HG03521 (cell line): ENCODE measurements around the gene ANK3.

ENCODE experiments used
- ATAC-seq: cut with Tn5 transposase; IDR thresholded peaks from one replicate; pipeline ENCODE4 v1.9.1; 2021; ENCODE audit warnings: mild to moderate bottlenecking, moderate library complexity; ENCODE audit not compliant: unreplicated experiment

Gene ANK3

DNA sequence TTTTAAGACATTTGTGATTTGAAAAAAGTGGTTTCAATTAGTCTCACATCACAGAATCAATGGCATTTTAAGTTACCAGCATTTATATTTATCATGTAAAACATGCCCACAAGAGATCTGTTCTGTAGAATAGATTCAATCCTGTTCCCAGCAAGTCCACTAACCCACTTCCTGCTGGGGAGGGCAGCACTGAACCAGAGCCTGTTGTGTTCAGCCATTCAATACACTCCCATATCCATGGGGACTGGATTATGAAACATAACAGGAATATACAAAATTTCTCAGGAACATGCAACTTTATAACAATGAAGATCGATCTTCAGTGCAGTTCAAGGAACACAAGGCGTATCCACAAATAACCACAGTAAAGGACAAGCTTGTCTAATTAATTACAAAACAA is 24.4 kb upstream of the ANK3 start:
- ATAC-seq, result no peak

DNA sequence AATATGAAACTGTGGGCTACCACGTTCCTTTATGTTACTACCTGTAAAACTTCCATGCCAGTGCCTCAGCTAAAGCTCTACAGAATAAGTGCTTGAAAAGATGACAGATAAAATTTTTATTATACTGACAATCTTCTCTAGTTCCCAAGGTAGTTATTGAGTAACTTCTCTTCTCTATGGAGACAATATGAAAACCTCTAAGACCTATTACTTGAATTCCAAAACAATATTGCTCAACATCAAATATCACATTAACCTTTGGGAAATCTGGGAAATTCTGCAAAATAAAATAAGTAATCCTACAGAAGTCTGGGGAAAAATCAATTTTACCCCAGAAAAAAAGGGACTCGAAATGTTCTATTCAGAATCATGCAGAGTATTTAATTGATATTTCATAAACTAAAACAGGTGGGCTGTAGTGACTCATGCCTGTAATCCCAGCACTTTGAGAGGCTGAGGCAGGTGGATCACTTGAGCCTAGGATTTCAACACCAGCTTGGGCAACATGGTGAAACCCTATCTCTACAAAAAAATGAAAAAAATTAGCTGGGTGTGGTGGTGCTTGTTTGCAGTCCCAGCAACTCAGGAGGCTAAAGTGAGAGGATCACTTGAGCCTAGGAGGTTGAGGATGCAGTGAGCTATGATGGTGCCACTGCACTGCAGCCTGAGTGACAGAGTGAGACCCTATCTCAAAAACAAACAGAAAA is 23.8 kb upstream of the ANK3 start:
- ATAC-seq, result no peak

DNA sequence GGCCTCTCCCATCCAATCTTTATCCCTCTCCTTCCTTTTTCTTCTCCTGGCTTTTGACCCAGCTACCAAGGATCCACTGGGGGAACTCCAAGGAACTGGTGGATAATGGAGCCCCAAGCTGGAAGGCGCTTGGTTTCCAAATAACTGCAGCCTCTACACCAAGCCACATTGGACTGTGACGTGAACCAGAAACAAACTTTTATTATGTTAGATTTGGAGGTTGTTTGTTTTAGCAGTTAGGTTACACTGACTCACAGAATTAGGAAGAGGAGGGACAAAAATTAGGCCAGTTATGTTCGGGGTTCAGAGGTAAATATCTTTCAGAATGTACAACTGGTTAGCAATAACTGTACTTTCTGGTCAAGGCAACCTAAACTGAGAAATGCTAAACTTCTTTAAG is 21.3 kb upstream of the ANK3 start:
- no peak for ATAC-seq

DNA sequence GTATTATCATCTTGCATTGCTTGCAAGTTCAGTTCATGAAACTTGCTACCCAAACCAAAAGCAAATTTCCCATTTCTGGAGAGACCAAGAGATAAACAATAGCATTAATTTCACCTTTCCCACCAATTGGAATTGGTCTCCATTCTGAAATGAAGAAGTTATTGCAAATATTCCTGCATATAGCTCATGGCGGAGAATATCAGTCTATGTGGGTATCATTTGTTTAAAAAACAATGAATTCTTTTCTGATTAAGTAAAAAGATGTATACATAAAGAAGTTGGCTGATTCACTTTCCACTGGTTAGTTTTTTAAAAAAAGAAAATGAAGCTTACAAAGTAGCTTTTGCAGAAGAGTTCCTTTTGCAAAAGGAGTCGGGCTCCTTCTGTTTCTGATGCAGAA is 19.5 kb upstream of the ANK3 start:
- no peak for ATAC-seq

DNA sequence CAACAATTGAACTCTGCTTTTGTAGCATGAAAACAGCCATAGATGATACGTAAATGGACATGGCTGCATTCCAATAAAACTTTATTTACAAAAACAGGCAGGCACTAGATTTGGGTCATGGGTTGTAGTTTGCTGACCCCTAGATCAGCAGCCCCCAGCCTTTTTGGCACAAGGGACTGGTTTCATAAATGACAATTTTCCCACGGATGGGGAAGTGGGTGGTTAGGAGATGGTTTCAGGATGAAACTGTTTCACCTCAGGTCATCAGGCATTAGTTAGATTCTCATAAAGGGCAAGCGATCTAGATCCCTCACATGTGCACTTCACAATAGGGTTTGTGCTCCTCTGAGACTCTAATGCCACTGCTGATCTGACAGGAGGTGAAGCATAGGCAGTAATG is 16.5 kb upstream of the ANK3 start:
- no peak for ATAC-seq

- no peak for ATAC-seq
Measured at GRCh38 chr10:60405172-60405571, 15.5 kb upstream of the ANK3 start.

DNA sequence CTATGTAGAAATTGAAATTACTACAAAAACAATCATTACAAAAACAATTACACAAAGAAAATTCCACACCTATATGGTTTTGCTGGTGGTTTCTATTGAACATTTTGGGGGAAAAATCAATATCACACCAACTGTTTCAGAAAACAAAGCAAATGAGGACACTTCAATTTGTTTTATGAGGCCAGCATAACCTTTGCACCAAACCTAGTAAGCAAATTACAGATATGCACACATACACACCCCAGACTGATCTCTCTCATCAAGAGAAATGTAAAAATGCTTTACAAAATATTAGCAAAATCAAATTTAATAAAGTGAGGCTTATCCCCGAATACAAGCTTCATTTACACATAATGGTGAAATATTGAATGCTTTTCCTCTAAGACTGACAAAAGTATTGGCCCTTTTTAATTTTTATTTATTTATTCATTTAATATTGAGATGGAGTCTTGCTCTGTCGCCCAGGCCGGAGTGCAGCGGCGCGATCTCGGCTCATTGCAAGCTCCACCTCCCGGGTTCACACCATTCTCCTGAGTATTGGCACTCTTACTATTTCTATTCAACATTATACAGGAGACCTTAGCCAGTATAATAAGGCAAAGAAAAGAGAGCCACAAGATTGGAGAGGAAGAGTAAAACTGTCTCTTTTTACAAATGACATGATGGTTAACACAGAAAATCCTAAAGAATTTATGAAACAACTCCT is 13.6 kb upstream of the ANK3 start:
- no peak for ATAC-seq

- ATAC-seq, result no peak
Measured at GRCh38 chr10:60400366-60400765, 10.7 kb upstream of the ANK3 start.

GRCh38 chr10:60399328-60399727 is 9.7 kb upstream of the ANK3 start:
- no peak for ATAC-seq

DNA sequence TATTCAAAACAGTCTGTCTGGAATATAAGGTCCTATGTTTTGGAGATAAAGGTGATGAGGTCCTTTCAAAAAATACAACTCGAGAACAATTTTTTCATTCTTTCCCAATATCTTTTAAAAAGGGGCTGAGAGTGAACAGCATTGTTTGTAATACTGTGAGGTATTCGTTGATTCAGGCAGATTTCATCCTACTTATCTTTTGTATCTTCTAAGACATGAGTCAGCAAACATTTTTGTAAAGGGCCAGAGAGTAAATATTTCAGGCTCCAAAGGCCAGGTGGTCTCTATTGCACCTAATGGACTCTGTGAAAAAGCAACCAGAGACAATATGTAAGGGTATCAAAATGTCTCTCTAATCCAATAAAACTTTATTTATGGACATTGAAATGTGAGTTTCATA is 8.1 kb upstream of the ANK3 start:
- no peak for ATAC-seq

DNA sequence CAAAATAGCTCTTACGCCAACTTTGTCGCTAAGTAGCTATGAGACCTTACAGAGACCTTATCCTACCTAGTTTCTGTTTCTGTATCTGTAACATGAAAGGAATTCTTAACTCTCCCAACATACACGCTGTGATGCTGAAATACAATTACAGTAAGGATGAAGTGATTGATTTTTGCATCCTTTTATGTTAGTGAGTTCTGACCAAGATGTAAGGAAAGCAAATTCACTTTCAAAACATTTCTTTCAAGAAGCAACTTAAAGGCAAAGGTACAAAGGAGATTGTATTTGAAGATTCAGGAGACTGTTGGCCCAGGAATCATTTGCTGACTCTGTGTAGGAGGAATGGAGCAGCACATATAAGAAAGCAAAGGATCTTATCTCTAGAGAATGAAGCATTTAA is 7.1 kb upstream of the ANK3 start:
- ATAC-seq, result no peak

GRCh38 chr10:60395711-60396110 is 6.0 kb upstream of the ANK3 start:
- ATAC-seq, result no peak

- ATAC-seq, result no peak
Measured at GRCh38 chr10:60394446-60394845, 4.8 kb upstream of the ANK3 start.

GRCh38 chr10:60390224-60390626 is 550 bp upstream of the ANK3 start:
- no peak for ATAC-seq

- ATAC-seq, result no peak
Measured at GRCh38 chr10:60388709-60389301, 870 bp downstream of the ANK3 start.

DNA sequence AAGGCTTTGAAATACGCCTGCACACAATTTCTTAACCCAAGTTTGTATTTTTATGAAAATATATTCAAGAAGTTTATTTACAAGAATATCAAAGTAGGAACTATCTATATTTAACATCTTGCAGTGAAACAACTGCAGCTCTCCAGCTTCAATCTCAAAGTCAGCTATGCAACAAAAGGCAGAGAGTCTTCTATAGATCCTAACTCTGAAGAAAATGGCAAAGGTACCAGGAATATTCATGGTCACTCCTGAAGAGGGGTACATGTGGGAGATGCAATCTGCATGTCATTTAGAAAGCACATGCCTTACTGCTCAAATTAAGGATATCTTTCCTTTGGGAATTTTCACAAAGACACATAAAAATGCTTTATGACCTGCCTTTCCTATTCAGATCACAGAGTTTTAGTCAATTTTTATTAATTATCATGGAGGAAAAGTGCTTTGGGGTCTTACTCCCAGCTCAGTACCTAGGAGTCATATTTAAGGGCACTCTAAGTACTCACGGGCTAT is 1.5 kb downstream of the ANK3 start:
- no peak for ATAC-seq

DNA sequence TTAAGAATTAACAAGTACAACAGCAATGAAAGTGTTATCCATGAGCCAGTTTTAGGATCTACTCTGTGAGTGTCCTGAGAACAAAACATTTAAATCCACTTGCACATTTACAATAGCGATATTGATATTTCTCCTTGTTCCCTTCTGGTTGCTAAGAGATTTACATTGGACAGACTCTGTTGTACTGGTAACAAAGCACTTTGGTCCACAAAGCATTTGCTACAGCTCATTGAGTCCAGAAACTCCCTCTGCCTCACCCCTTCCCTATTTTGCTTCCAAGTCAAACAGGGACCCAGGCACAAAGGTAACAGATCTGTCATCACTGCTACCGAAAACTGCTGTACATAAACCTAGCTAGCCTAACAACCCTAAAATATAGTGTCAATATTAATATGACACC is 2.1 kb downstream of the ANK3 start:
- ATAC-seq, result no peak

DNA sequence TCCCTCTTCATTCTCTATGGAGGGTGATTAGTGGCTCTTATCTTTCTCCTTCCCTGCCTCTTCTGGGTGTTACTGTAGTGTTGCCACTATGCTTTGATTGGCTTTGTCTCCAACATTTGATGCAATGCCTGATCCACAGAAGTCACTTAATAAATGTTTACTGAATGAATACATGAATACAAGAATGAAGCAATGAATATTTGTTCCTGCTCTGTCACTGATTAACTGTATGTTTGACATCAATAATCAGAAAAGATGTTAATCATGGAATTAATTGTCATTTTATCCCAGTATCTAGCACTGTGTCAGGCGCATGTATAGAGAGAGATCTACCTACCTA is 4.3 kb downstream of the ANK3 start:
- ATAC-seq, result no peak

DNA sequence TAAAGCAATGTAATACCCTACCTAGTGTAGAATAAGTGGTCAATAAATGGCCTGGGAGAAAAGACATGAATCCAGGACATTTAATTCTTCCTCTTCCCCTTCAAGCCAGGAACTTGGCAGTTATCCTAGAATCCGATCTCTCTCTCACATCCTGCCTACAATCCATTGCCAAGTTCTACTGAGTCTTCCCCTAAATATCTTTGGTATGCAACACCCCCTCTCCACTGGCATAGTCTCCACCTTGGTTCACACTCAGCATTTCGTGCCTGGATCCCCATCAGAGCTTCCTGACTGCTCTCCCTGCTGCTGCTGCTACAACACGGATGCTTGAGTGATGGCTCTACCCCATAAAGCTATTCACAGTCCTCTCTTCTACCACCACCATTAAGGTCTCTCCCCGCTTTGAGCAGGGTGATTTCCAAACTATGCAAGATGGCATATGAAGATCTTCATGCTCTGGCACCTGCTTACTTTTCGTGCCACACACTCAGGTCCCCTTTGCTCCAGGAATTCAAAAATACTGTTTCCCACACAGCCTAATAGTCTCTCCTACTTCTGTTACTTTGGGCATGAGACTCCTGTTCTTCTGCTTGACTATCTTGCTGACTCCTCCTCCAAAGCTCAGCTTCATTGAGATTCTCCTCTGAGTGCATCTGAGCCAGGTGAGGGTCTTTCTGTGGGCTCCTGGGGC is 4.8 kb downstream of the ANK3 start:
- no peak for ATAC-seq

DNA sequence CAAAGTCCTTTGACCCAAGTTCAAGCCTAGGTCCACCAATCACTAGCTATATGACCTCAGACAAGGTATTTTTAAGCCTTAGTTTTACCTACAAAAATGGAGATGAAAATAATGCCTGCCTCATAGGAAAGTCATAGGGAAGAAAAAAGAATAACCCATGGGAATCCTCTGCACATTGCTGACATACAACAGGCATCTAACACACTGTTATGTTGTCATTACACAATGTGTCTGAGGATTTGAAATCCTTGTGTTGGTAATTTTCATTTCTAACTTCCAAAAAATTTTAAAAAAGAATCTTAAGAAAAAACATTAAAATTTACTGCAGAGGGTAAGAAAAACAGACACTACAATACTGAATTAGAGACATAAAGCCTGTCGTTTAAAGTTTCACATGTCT is 5.7 kb downstream of the ANK3 start:
- ATAC-seq, result no peak

- ATAC-seq, result no peak
Measured at GRCh38 chr10:60382946-60383681, 6.6 kb downstream of the ANK3 start.
